Measurements from ENCODE around the gene RALGPS2. TPM values are rescaled to one million over a fixed set of nuclear protein-coding genes. Genes with fewer than 3 reads are reported as not detected.
A peak's percentile ranks its signal among the peaks of the same experiment; 100 is the strongest.

RALGPS2 gene
- total and polyA plus RNA-seq, 2 experiments from 2014 or later: 18.1 to 49.6 TPM

DNA sequence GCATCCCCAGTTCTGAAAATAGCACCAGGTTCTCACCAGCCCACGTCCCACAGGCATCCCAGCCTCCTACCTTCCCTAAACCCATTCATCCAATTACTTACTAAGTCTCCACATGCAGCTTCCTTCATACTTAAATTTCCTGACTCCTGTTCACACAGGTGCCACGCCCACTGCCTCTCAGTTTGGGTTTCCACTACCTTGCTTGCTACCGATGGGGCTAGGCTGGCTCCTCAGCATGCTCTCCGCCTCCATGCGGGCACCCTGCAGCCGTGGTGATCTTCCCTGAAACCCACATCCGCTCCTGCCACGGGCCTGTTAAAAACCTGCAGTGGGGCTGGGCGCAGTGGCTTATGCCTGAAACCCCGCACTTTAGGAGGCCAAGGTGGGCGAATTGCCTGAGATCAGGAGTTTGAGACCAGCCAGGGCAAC lies 216.2 kb downstream of the RALGPS2 start:
- WGBS, 2 experiments (ENCODE audit: low coverage in 1 of 2, low lambda C conversion rate in 2 of 2, missing lambda C conversion rate in 2 of 2): 90 to 92% methylated on average over 11 of the region's 11 CpGs

DNA sequence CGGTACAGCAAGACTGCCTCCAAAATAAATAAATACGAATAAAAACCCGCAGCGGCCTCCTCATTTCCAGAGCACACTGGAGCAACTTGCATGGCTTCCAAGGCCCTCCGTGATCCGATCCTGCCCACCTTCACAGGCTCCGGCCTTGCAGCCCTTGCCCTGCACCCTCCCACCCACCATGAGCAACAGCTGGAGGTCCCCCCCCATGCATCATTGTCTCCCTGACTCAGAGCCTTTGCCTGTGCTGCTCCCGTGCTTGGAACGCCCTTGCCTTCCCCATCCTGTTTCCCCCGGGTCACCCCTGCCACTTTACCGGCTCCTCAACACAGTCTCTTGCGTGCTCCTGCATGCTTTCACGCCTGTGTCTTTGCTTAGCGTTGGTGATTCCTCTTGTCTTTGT lies 216.8 kb downstream of the RALGPS2 start:
- Histone ChIP-seq H3K9ac (peak overlapping the region; percentile 28; the same call in 1 of the 2 replicates), H3K4me2 (ENCODE audit: unreplicated experiment) (peak overlapping the region; percentile 54)

More for the DNA sequence above, 216.2 kb downstream of the RALGPS2 start:
- no peak for TF ChIP-seq EZH2phosphoT487 (IDR thresholded peaks at IDR 0.05; ENCODE audit: insufficient read depth, low read depth)
- no peak for TF ChIP-seq EZH2 (IDR thresholded peaks at IDR 0.05; ENCODE audit: insufficient read depth, poor library complexity, severe bottlenecking)
- Histone ChIP-seq H3K9me2 (ENCODE audit: insufficient read depth) (no peaks in the 10 kb centered on the region), H2AFZ (peak overlapping the region; percentile 69), H3K36me3 (ENCODE audit: low read depth) (no peaks in the 10 kb centered on the region), H3K4me2 (ENCODE audit: unreplicated experiment) (no peak overlapping the region), H3K4me1 (ENCODE audit: insufficient read depth) (peaks cover 53% of the 10 kb centered on the region), H3K4me3 (no peak overlapping the region), H3K27ac (peak overlapping the region; percentile 35), H3F3A (ENCODE audit: insufficient read depth) (peaks cover 47% of the 10 kb centered on the region), H3K27me3 (replicated peaks; ENCODE audit: insufficient read depth) (no peaks in the 10 kb centered on the region), H3K9me3 (ENCODE audit: low read depth) (no peaks in the 10 kb centered on the region), H4K20me1 (ENCODE audit: insufficient read depth) (no peaks in the 10 kb centered on the region), H3K9ac (no peak overlapping the region; the same call in 1 of the 2 replicates), H3K79me2 (ENCODE audit: insufficient read depth) (no peaks in the 10 kb centered on the region)
- DNase-seq: no peak
- in situ Hi-C loops (cut with MboI): no loop called here

GRCh38 chr1:178942285-178943198 lies 217.5 kb downstream of the RALGPS2 start:
- H3K79me2 ChIP-seq (ENCODE audit: insufficient read depth): no peaks in the 10 kb centered on the region
- H3K9me2 ChIP-seq (ENCODE audit: insufficient read depth): no peaks in the 10 kb centered on the region
- H3K9me3 ChIP-seq (ENCODE audit: low read depth): no peaks in the 10 kb centered on the region
- in situ Hi-C loops (cut with MboI): no loop called here
- H3K36me3 ChIP-seq (ENCODE audit: low read depth): no peaks in the 10 kb centered on the region
- WGBS, 2 experiments (ENCODE audit: low coverage in 1 of 2, low lambda C conversion rate in 2 of 2, missing lambda C conversion rate in 2 of 2): 22% methylated on average over 15 of the region's 15 CpGs
- peak overlapping the region; percentile 69 for H2AFZ ChIP-seq
- no peaks in the 10 kb centered on the region for H3K27me3 ChIP-seq (replicated peaks; ENCODE audit: insufficient read depth)
- H3K4me1 ChIP-seq (ENCODE audit: insufficient read depth): peaks cover 52% of the 10 kb centered on the region
- peak overlapping the region; percentile 51 for H3K27ac ChIP-seq
- TF ChIP-seq EZH2 (IDR thresholded peaks at IDR 0.05; ENCODE audit: insufficient read depth, poor library complexity, severe bottlenecking): no peak
- TF ChIP-seq EZH2phosphoT487 (IDR thresholded peaks at IDR 0.05; ENCODE audit: insufficient read depth, low read depth): no peak
- no peaks in the 10 kb centered on the region for H4K20me1 ChIP-seq (ENCODE audit: insufficient read depth)
- peak overlapping the region; percentile 54 for H3K4me2 ChIP-seq (ENCODE audit: unreplicated experiment)
- DNase-seq: peak; percentile 70
- peak overlapping the region; percentile 28; the same call in 1 of the 2 replicates for H3K9ac ChIP-seq
- 0 out of 2 replicates have a peak overlapping the region, but pooled peaks have one; percentile 6 for H3K4me3 ChIP-seq
- peaks cover 45% of the 10 kb centered on the region for H3F3A ChIP-seq (ENCODE audit: insufficient read depth)

More for the DNA sequence above, 216.8 kb downstream of the RALGPS2 start:
- Histone ChIP-seq H3K4me1 (ENCODE audit: insufficient read depth) (peaks cover 53% of the 10 kb centered on the region), H4K20me1 (ENCODE audit: insufficient read depth) (no peaks in the 10 kb centered on the region), H3F3A (ENCODE audit: insufficient read depth) (peaks cover 47% of the 10 kb centered on the region), H2AFZ (peak overlapping the region; percentile 69), H3K4me3 (no peak overlapping the region), H3K9me2 (ENCODE audit: insufficient read depth) (no peaks in the 10 kb centered on the region), H3K36me3 (ENCODE audit: low read depth) (no peaks in the 10 kb centered on the region), H3K9me3 (ENCODE audit: low read depth) (no peaks in the 10 kb centered on the region), H3K27me3 (replicated peaks; ENCODE audit: insufficient read depth) (no peaks in the 10 kb centered on the region), H3K79me2 (ENCODE audit: insufficient read depth) (no peaks in the 10 kb centered on the region), H3K27ac (peak overlapping the region; percentile 51)
- peak; percentile 83 for DNase-seq
- in situ Hi-C loops (cut with MboI): no loop called here
- TF ChIP-seq EZH2 (IDR thresholded peaks at IDR 0.05; ENCODE audit: insufficient read depth, poor library complexity, severe bottlenecking) (no peak), EZH2phosphoT487 (IDR thresholded peaks at IDR 0.05; ENCODE audit: insufficient read depth, low read depth) (no peak)
- WGBS, 2 experiments (ENCODE audit: low coverage in 1 of 2, low lambda C conversion rate in 2 of 2, missing lambda C conversion rate in 2 of 2): 16 to 17% methylated on average over 11 to 14 of the region's 14 CpGs

GRCh38 chr1:178944729-178945128 lies 219.7 kb downstream of the RALGPS2 start:
- H3K9me2 ChIP-seq (ENCODE audit: insufficient read depth): no peaks in the 10 kb centered on the region
- no peak for TF ChIP-seq EZH2 (IDR thresholded peaks at IDR 0.05; ENCODE audit: insufficient read depth, poor library complexity, severe bottlenecking)
- TF ChIP-seq EZH2phosphoT487 (IDR thresholded peaks at IDR 0.05; ENCODE audit: insufficient read depth, low read depth): no peak
- H3K4me2 ChIP-seq (ENCODE audit: unreplicated experiment): no peak overlapping the region
- peaks cover 30% of the 10 kb centered on the region for H3K4me1 ChIP-seq (ENCODE audit: insufficient read depth)
- no peaks in the 10 kb centered on the region for H3K27me3 ChIP-seq (replicated peaks; ENCODE audit: insufficient read depth)
- H3K9ac ChIP-seq: no peak overlapping the region
- no peak for DNase-seq
- no peaks in the 10 kb centered on the region for H3K9me3 ChIP-seq (ENCODE audit: low read depth)
- H4K20me1 ChIP-seq (ENCODE audit: insufficient read depth): no peaks in the 10 kb centered on the region
- H3K27ac ChIP-seq: no peak overlapping the region
- 91 to 93% methylated on average over 8 of the region's 8 CpGs for WGBS, 2 experiments (ENCODE audit: low coverage in 1 of 2, low lambda C conversion rate in 2 of 2, missing lambda C conversion rate in 2 of 2)
- H3K36me3 ChIP-seq (ENCODE audit: low read depth): no peaks in the 10 kb centered on the region
- H3F3A ChIP-seq (ENCODE audit: insufficient read depth): peaks cover 24% of the 10 kb centered on the region
- no peak overlapping the region for H2AFZ ChIP-seq
- no peak overlapping the region for H3K4me3 ChIP-seq
- no peaks in the 10 kb centered on the region for H3K79me2 ChIP-seq (ENCODE audit: insufficient read depth)
- in situ Hi-C loops (cut with MboI): no loop called here
